Cardiac muscle cell (in vitro differentiated cells and primary cell): Measurements from ENCODE around the gene PRUNE2. TPM values are rescaled to one million over a fixed set of nuclear protein-coding genes. Genes with fewer than 3 reads are reported as not detected.

Experiments
- DNase-seq, 2 donors: peaks; one replicate each; pipeline versions ENCODE4 v3.0.0 to v3.0.0-alpha.2; 2010 to 2017; ENCODE audit warnings: low read depth in 1 of 2, low spot score in 1 of 2
- H3K27ac ChIP-seq: fragments of 200-600 bp; sonication (generic); 2 replicates; pipeline ENCODE4 v1.5.1; 2016
- H3K27me3 ChIP-seq: fragments of 200-600 bp; sonication (generic); 2 replicates; pipeline ENCODE4 v1.6.0; 2016; ENCODE audit warnings: control low read depth
- H3K36me3 ChIP-seq: fragments of 200-600 bp; sonication (generic); 2 replicates; pipeline ENCODE4 v1.5.1; 2016; ENCODE audit warnings: control low read depth
- H3K4me1 ChIP-seq: fragments of 200-600 bp; sonication (generic); 2 replicates; pipeline ENCODE4 v1.8.1; 2017; ENCODE audit warnings: low read depth, mild to moderate bottlenecking, mixed run types
- H3K4me3 ChIP-seq: fragments of 200-600 bp; sonication (generic); 2 replicates; pipeline ENCODE4 v1.5.1; 2016; ENCODE audit warnings: mild to moderate bottlenecking
- H3K9me3 ChIP-seq: fragments of 200-600 bp; sonication (generic); 2 replicates; pipeline ENCODE4 v1.5.1; 2017; ENCODE audit warnings: low read depth, mild to moderate bottlenecking, control low read depth
- polyA plus RNA-seq: library from polyadenylated mRNA; unstranded; fragments of >200 nt; fragmentation: Nextera tagmentation; extraction: Ambion mirVana; gene quantifications from 2 replicates; pipeline ENCODE4 v1.2.1, GENCODE V29; 2016
- total RNA-seq: library from RNA; depleted of rRNA; stranded (reverse); fragments of >200 nt; gene quantifications from 2 replicates; pipeline ENCODE4 v1.2.3, GENCODE V29; 2016
- TF ChIP-seq, protein P1 (sequence below): IDR thresholded peaks from 2 replicates; pipeline ENCODE4 v1.5.1; 2012; ENCODE audit warnings: low read depth, mild to moderate bottlenecking, low read length

PRUNE2 gene
- total and polyA plus RNA-seq, 2 experiments from 2014 or later: 5.5 to 14.4 TPM

DNA sequence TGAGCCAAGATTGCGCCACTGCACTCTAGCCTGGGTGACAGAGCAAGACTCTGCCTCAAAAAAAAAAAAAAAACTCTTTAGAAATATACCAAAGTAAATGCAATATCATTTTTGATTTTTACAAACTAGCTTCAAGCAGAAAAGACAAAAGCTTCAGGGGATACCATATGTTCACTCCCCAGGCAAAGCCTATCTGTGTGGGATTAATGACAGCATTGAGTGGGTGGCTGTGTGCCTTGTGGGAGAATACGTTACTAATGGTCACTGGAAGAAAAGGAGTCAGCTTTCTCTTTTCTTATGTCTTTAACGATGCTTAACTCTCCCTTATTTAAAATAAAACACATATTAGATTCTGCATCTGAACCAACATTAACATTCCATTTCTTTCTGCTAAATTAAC lies 139.8 kb downstream of the PRUNE2 start:
- no peak overlapping the region for H3K27ac ChIP-seq
- no peaks in the 10 kb centered on the region for H3K36me3 ChIP-seq
- H3K27me3 ChIP-seq: no peaks in the 10 kb centered on the region
- H3K4me1 ChIP-seq: no peaks in the 10 kb centered on the region
- TF ChIP-seq, protein P1, sequence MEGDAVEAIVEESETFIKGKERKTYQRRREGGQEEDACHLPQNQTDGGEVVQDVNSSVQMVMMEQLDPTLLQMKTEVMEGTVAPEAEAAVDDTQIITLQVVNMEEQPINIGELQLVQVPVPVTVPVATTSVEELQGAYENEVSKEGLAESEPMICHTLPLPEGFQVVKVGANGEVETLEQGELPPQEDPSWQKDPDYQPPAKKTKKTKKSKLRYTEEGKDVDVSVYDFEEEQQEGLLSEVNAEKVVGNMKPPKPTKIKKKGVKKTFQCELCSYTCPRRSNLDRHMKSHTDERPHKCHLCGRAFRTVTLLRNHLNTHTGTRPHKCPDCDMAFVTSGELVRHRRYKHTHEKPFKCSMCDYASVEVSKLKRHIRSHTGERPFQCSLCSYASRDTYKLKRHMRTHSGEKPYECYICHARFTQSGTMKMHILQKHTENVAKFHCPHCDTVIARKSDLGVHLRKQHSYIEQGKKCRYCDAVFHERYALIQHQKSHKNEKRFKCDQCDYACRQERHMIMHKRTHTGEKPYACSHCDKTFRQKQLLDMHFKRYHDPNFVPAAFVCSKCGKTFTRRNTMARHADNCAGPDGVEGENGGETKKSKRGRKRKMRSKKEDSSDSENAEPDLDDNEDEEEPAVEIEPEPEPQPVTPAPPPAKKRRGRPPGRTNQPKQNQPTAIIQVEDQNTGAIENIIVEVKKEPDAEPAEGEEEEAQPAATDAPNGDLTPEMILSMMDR: no peak
- no peak for DNase-seq
- H3K9me3 ChIP-seq: no peaks in the 10 kb centered on the region
- H3K4me3 ChIP-seq: no peak overlapping the region

DNA sequence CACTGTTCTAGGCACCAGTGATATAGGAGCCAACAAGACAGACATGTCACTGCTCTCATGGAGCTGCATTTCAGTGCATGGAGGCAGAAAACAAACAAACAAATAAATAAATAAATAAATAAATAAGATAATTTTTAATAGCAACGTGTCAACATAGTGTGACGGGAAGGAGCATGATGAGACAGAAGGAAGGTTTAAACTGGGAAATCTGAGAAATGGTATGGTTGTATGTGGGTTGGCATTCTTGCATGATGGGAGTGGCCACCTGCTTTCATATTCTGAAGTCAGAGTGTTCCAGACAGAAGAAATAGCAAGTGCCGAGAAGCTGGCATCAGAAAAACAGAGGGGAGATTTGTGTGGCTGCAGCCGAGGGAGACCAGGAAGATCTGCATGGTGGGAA lies 141.8 kb downstream of the PRUNE2 start, which contains the start of gene PCA3:
Gene PCA3, plus strand, starts transcription at position 301 of the 400 bp plus-strand sequence.
- Histone ChIP-seq H3K27ac (no peak within 1 kb of the TSS), H3K27me3 (no peaks in the 10 kb centered on the region), H3K36me3 (no peaks in the 10 kb centered on the region), H3K4me1 (no peaks in the 10 kb centered on the region), H3K9me3 (no peaks in the 10 kb centered on the region), H3K4me3 (no peak within 1 kb of the TSS)
- TF ChIP-seq, protein P1: no peak
- DNase-seq: no peak

DNA sequence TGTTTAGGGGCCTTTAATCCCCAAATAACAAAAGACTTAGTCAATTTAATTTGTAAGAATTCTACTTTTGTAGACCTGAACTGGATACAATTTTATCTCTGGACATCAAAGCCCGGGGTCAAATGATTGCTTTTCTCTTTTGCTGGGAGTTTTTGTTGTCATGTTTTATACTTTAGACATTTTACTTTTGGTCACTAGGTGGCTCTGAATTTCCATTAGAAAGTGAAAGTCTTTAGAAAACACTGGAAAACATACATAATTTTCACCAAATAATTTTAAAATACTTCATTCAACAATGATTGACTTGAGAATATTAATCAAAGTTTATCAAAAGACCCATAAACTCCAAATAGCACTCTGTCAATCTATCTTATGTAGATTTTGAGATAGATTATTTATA lies 144.5 kb downstream of the PRUNE2 start:
- no peaks in the 10 kb centered on the region for H3K36me3 ChIP-seq
- no peaks in the 10 kb centered on the region for H3K9me3 ChIP-seq
- TF ChIP-seq, protein P1: peak; percentile 45
- DNase-seq: peak in 1 of 2 donors; percentile 23
- no peak overlapping the region for H3K27ac ChIP-seq
- H3K4me3 ChIP-seq: no peak overlapping the region
- no peaks in the 10 kb centered on the region for H3K27me3 ChIP-seq
- H3K4me1 ChIP-seq: no peaks in the 10 kb centered on the region

DNA sequence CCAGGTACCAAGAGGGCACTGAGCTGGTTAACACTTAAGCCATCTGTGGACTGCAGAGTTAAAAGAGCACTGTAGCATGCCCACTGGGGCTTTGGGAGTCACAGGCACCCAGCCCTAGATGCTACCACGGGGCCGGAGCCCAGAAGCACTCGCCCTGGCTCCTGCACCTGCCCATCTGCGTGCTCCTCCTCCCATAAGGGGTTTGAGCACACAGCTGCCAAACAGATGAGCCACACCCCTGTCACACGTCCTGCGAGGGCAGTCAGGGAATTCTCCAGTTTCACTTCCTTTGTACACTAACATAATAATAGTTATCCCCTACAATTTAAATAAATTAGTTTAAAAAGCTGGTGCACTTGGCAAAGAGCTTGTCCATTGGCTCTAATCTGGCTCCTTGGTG lies 146.2 kb downstream of the PRUNE2 start:
- no peak for DNase-seq
- Histone ChIP-seq H3K27ac (no peak overlapping the region), H3K9me3 (no peaks in the 10 kb centered on the region), H3K4me3 (no peak overlapping the region), H3K4me1 (no peaks in the 10 kb centered on the region), H3K27me3 (no peaks in the 10 kb centered on the region), H3K36me3 (no peaks in the 10 kb centered on the region)
- TF ChIP-seq, protein P1: no peak

DNA sequence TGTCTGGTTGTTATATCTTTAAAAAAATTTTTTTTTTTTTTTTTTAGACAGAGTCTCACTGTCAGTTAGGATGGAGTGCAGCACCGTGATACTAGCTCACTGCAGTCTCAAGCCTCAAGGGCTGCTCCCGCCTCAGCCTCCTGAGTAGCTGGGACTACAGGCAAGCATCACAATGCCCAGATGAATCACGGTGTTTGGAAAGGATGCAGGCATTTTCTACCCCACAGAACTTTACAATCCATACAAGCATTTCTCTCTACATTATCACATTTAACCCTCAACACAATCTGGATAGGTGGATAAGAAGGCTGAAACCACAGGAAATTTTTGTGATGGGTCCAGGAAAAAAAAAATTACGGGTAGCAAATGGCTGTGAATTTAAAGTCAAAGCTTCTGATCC lies 147.4 kb downstream of the PRUNE2 start:
- peak in 1 of 2 donors; percentile 10 for DNase-seq
- H3K36me3 ChIP-seq: no peaks in the 10 kb centered on the region
- H3K27ac ChIP-seq: no peak overlapping the region
- no peaks in the 10 kb centered on the region for H3K9me3 ChIP-seq
- H3K4me1 ChIP-seq: no peaks in the 10 kb centered on the region
- no peaks in the 10 kb centered on the region for H3K27me3 ChIP-seq
- no peak overlapping the region for H3K4me3 ChIP-seq
- TF ChIP-seq, protein P1: no peak
